HFFc6 (cell line): ENCODE results near the gene ARL6IP4. TPM values are rescaled to one million over a fixed set of nuclear protein-coding genes. Genes with fewer than 3 reads are reported as not detected.

Source experiments
- DNase-seq: peaks from one replicate; pipeline ENCODE4 v3.0.0-alpha.2; 2018
- H3K27ac Mint-ChIP-seq: 2 replicates; pipeline ENCODE4 v1.8.0; 2020; ENCODE audit warnings: mild to moderate bottlenecking, mixed read lengths
- H3K27me3 Mint-ChIP-seq: 2 replicates; pipeline ENCODE4 v1.8.0; 2021; ENCODE audit warnings: mild to moderate bottlenecking, moderate library complexity, mixed read lengths; ENCODE audit not compliant: insufficient read depth
- H3K36me3 Mint-ChIP-seq: 2 replicates; pipeline ENCODE4 v1.8.0; 2021; ENCODE audit warnings: low read depth, mixed read lengths
- H3K4me1 Mint-ChIP-seq: 2 replicates; pipeline ENCODE4 v1.8.0; 2020; ENCODE audit warnings: low read depth, mixed read lengths
- H3K4me3 Mint-ChIP-seq: 2 replicates; pipeline ENCODE4 v1.8.0; 2020; ENCODE audit warnings: mild to moderate bottlenecking, moderate library complexity, mixed read lengths
- H3K9me3 Mint-ChIP-seq: 2 replicates; pipeline ENCODE4 v1.8.0; 2020; ENCODE audit warnings: mild to moderate bottlenecking, mixed read lengths
- total RNA-seq, 6 experiments: library from RNA; stranded (reverse); fragmentation: NEBNext Ultra II Directional; extraction: Animal tissue kit (Norgen Biotek cat#: 25700); gene quantifications; 2 replicates in 1 of 6; 3 replicates in 5 of 6; pipeline ENCODE4 v1.2.3, GENCODE V29; 2021
- TF ChIP-seq, protein P1 (sequence below): fragments of 200-600 bp; sonication (generic); IDR thresholded peaks from 2 replicates; pipeline ENCODE4 v1.5.0; 2021; ENCODE audit warnings: antibody characterized with exemption, mild to moderate bottlenecking

ARL6IP4 gene
- total RNA-seq, 6 experiments from 2014 or later: 128 to 180 (median 149) TPM

DNA sequence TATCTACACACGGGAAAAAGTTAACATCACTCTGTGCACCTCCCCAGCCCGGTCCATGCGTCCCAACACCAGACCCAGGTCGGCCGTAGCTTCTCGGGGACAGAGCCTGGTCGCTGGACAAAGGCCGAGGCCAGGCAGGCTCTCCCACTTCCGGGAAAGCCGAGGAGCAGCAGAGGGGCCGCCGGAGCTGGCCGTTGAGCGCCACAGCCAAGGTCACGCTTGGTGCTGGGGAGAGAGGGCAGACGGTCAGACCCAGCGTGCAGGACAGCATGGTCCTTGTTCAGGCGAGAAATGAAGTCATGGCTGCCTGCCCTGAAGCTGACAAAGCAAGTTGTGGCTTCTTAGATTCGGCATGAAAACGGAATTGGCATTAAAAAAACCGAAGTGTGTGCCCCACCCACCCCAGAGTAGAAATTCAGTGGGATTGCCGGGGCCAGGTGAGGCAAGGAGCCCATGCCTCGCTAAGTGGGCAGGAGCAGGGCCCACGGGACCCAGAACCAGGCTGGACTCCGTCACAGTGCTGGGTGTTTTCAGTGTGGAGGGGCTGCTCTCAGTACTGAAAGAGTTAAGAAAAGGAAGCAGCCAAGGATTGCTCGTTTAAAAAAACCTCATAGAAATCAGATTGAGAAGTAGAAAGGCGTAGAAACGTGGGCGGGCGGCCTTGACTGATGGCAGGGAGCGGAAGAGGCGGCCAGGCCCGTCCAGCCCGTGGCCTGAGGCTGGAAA, 4.3 kb downstream of the ARL6IP4 start:
- Mint-ChIP-seq H3K27me3 (peaks cover 2% of the 10 kb centered on the region), H3K9me3 (no peaks in the 10 kb centered on the region), H3K4me3 (peak overlapping the region; percentile 11; the same call in 1 of the 2 replicates), H3K36me3 (no peaks in the 10 kb centered on the region), H3K27ac (peak overlapping the region; percentile 3; the same call in 1 of the 2 replicates), H3K4me1 (peaks cover 35% of the 10 kb centered on the region)
- TF ChIP-seq, protein P1, sequence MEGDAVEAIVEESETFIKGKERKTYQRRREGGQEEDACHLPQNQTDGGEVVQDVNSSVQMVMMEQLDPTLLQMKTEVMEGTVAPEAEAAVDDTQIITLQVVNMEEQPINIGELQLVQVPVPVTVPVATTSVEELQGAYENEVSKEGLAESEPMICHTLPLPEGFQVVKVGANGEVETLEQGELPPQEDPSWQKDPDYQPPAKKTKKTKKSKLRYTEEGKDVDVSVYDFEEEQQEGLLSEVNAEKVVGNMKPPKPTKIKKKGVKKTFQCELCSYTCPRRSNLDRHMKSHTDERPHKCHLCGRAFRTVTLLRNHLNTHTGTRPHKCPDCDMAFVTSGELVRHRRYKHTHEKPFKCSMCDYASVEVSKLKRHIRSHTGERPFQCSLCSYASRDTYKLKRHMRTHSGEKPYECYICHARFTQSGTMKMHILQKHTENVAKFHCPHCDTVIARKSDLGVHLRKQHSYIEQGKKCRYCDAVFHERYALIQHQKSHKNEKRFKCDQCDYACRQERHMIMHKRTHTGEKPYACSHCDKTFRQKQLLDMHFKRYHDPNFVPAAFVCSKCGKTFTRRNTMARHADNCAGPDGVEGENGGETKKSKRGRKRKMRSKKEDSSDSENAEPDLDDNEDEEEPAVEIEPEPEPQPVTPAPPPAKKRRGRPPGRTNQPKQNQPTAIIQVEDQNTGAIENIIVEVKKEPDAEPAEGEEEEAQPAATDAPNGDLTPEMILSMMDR: no peak
- DNase-seq: no peak

DNA sequence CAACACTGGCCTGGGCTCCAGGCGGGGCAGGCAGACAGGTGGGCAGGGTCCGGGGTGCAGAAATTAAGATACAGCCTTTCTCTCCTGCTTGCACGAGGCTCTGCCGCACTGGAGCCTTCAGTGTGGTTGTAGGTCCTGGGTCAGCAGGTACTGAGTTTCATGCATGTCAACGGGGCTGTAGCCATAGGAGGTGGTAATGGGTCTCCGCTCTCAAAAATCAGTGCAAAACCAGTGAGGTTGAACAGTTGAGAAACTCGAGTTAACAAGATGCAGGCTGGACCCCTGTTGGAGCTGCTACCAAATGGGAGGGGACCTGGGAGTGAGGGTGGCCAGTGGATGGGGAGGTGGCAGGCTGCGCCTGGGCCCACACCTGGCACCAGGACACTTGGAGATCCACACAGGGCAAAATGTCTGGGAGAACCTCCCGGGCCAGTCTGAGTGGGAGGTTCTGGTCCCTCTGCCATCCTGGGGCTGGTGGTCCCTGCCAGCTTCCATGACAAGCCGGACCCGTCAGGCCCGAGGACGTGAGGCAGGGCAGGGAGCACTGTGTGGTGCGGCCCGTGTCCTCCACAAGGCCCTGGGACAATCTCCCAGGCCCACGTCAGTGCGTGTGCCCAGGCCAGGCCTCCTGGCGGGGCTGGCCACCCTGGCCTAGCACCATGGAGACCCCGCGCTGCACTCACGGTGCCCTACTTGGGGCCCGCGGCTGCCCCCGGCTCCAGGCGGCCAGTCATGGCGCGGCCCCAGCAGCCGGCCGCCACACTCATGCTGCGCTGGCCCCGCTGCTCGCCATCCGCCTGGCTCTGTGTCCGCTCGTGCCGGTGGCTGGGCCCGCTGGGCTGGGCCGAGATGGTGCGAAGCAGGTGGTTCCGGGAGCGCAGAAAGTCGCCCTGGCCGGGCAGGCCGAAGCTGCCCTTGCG, 5.1 kb downstream of the ARL6IP4 start:
- no peaks in the 10 kb centered on the region for H3K9me3 Mint-ChIP-seq

DNA sequence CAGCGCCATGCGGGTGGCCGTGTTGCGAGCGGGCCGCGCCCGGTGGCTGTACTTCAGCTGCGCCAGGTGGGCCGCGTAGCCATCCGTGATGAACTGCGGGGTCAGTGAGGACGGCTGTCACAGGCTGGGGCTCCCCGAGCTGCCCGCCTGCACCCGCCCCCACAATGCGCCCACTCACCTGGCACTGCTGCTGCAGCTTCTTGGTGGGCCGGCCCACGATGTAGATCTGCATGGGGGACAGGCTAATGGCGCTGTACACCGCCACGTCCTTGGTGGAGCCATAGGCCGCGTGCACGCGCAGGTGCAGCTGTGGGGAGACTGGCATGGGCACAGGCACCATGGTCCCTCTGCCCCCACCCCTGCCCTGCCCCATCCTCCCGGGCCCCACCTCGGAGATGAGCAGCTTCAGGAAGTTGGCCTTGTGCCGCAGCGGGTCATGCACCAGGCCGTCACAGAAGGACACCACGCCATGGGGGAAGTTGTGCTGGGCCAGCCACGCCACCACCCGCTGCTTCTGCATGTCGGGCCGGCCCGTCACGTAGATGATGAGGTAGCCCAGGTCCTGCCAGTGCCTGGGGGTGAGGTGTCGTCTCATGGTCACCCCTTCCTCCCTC, 5.9 kb downstream of the ARL6IP4 start:
- no peaks in the 10 kb centered on the region for H3K9me3 Mint-ChIP-seq
- TF ChIP-seq, protein P1: no peak
- H3K4me3 Mint-ChIP-seq: no peak overlapping the region

More for the DNA sequence above, 5.1 kb downstream of the ARL6IP4 start:
- TF ChIP-seq, protein P1: no peak
- H3K4me1 Mint-ChIP-seq: peaks cover 31% of the 10 kb centered on the region
- H3K27ac Mint-ChIP-seq: no peak overlapping the region
- no peak for DNase-seq
- no peak overlapping the region for H3K4me3 Mint-ChIP-seq
- H3K36me3 Mint-ChIP-seq: no peaks in the 10 kb centered on the region
- H3K27me3 Mint-ChIP-seq: peaks cover 2% of the 10 kb centered on the region

DNA sequence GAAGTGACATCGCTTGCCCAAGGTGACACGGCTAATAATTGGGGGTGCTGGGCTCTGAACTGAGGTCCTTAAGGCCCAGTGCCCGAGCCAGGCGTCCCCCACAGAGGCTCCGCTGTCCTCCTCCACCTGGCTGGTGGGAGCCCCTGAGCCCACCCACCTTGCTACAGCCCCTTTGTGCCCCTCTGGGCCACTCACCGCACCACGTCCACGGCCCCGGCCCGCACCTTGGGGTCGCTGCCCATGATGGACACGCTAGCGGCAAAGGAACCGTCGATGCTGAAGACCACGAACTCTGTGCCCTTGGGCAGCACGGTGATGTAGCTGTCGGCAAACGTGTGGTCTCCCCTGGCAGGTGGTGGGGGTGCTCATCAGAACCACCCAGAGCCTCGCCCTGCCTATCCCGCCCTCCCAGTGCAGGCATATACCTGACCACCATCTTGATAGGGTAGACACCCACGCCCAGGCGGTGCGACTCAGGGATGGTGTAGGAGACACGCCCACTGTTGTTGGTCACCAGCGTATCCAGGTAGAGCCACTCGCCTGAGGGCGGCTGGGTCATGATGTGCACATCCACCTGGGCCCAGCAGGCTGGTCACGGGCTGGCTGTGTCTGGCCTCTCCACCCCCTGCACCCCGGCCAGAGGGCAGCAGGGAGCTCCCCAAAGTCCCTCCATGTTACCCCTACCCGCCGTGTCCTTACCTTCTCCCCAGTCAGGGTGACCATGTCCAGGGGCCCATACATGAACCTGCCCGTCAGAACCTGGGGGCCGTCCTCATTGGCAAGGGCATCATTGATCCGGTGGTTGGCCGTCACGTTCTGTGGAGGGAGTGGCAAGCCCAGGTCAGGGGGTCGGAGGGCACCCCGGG, 6.8 kb downstream of the ARL6IP4 start:
- no peaks in the 10 kb centered on the region for H3K9me3 Mint-ChIP-seq
- H3K4me1 Mint-ChIP-seq: peaks cover 21% of the 10 kb centered on the region
- TF ChIP-seq, protein P1: no peak
- no peaks in the 10 kb centered on the region for H3K36me3 Mint-ChIP-seq
- no peak for DNase-seq
- H3K27me3 Mint-ChIP-seq: peaks cover 5% of the 10 kb centered on the region
- H3K27ac Mint-ChIP-seq: no peak overlapping the region
- no peak overlapping the region for H3K4me3 Mint-ChIP-seq

More for the DNA sequence above, 5.9 kb downstream of the ARL6IP4 start:
- H3K27me3 Mint-ChIP-seq: peaks cover 5% of the 10 kb centered on the region
- no peak overlapping the region for H3K27ac Mint-ChIP-seq
- no peak for DNase-seq
- H3K36me3 Mint-ChIP-seq: no peaks in the 10 kb centered on the region
- H3K4me1 Mint-ChIP-seq: peaks cover 31% of the 10 kb centered on the region

DNA sequence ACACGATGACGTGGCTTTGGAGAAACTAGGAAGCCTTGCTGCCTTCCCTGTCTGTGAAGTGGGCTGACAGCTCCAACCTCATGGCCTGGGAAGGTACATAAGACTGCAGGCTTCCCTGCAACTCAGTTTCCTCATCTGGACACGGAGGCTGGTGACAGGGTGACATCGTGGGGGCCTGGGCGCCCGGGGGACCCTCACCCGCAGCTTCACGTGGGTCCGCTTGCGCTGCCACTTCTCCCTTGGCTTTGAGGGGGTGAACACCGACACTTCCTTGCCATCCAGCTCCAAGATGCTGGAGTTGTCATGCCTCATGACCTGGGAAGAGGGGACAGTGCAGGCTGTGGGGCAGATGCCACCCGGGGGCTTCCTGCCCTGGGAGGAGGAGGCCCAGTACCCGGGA, 7.6 kb downstream of the ARL6IP4 start:
- no peak overlapping the region for H3K4me3 Mint-ChIP-seq
- H3K9me3 Mint-ChIP-seq: no peaks in the 10 kb centered on the region
- H3K36me3 Mint-ChIP-seq: no peaks in the 10 kb centered on the region
- no peak overlapping the region for H3K27ac Mint-ChIP-seq
- peaks cover 16% of the 10 kb centered on the region for H3K4me1 Mint-ChIP-seq
- peaks cover 8% of the 10 kb centered on the region for H3K27me3 Mint-ChIP-seq
- TF ChIP-seq, protein P1: no peak
- no peak for DNase-seq
